MM.1S (cell line): ENCODE measurements around the gene FGD4.
A peak's percentile ranks its signal among the peaks of the same experiment; 100 is the strongest.

Source experiments
- CTCF ChIP-seq: fragments of 300-600 bp; sonication (generic); IDR thresholded peaks from 2 replicates; pipeline ENCODE4 v1.5.1; 2016; ENCODE audit warnings: antibody characterized with exemption, low read length, mixed read lengths
- EZH2 ChIP-seq: fragments of 300-600 bp; sonication (generic); optimal IDR thresholded peaks from 2 replicates; pipeline ENCODE3; 2017; ENCODE audit warnings: low read depth, mild to moderate bottlenecking, antibody characterized with exemption, low read length, mixed read lengths
- EZH2phosphoT487 ChIP-seq: fragments of 300-600 bp; sonication (generic); IDR thresholded peaks from 2 replicates; pipeline ENCODE4 v1.6.1; 2018; ENCODE audit warnings: antibody characterized with exemption, low read length

- TF ChIP-seq CTCF, result peak; percentile 86
- no peak for TF ChIP-seq EZH2phosphoT487
- no peak for TF ChIP-seq EZH2
These were observed 33.8 kb upstream of the FGD4 start for GRCh38 chr12:32365473-32366064.
